Trophoblast cell (in vitro differentiated cells and primary cell): ENCODE measurements around the gene OR51E1.
A peak's percentile ranks its signal among the peaks of the same experiment; 100 is the strongest.

Experiments
- DNase-seq, 2 donors: peaks; one replicate each; pipeline ENCODE4 v3.0.0-alpha.2; 2016
- H2AFZ ChIP-seq: 2 replicates; pipeline ENCODE4 v1.6.1; 2013; ENCODE audit warnings: low read length, moderate library complexity, mild to moderate bottlenecking; ENCODE audit not compliant: insufficient read depth, poor library complexity
- H2AK5ac ChIP-seq: 2 replicates; pipeline ENCODE4 v1.6.1; 2013; ENCODE audit warnings: mild to moderate bottlenecking, low read length
- H2BK120ac ChIP-seq: 2 replicates; pipeline ENCODE4 v1.6.1; 2013; ENCODE audit warnings: low read length, mild to moderate bottlenecking, moderate library complexity; ENCODE audit not compliant: insufficient read depth, poor library complexity
- H2BK12ac ChIP-seq: 2 replicates; pipeline ENCODE4 v1.6.1; 2013; ENCODE audit warnings: mild to moderate bottlenecking, low read length, moderate library complexity
- H2BK5ac ChIP-seq: 2 replicates; pipeline ENCODE4 v1.6.1; 2013; ENCODE audit warnings: low read length, low read depth, moderate library complexity, mild to moderate bottlenecking; ENCODE audit not compliant: poor library complexity
- H3K14ac ChIP-seq: 2 replicates; pipeline ENCODE4 v1.6.1; 2013; ENCODE audit warnings: mild to moderate bottlenecking, low read length
- H3K18ac ChIP-seq: 2 replicates; pipeline ENCODE4 v1.6.1; 2013; ENCODE audit warnings: mild to moderate bottlenecking, low read length
- H3K23ac ChIP-seq: 2 replicates; pipeline ENCODE4 v1.6.1; 2013; ENCODE audit warnings: low read length
- H3K27ac ChIP-seq: 2 replicates; pipeline ENCODE4 v1.5.1; 2013; ENCODE audit warnings: low read depth, mild to moderate bottlenecking, inconsistent platforms, low read length, moderate library complexity
- H3K27me3 ChIP-seq: 2 replicates; pipeline ENCODE4 v1.6.1; 2013; ENCODE audit warnings: inconsistent platforms, mild to moderate bottlenecking, low read length, moderate library complexity; ENCODE audit not compliant: insufficient read depth
- H3K36me3 ChIP-seq, 2 experiments: 1 replicate in 1 of 2; 2 replicates in 1 of 2; pipeline ENCODE4 v1.6.1; 2013; ENCODE audit warnings: low read length in 2 of 2, mild to moderate bottlenecking in 2 of 2, moderate library complexity in 1 of 2; ENCODE audit not compliant: insufficient read depth in 2 of 2, control insufficient read depth in 1 of 2
- H3K4ac ChIP-seq: 2 replicates; pipeline ENCODE4 v1.6.1; 2013; ENCODE audit warnings: low read depth, mild to moderate bottlenecking, low read length, moderate library complexity
- H3K4me1 ChIP-seq, 2 experiments: 1 replicate in 1 of 2; 2 replicates in 1 of 2; pipeline ENCODE4 v1.6.1; 2013; ENCODE audit warnings: low read length in 2 of 2, mild to moderate bottlenecking in 2 of 2, moderate library complexity in 1 of 2; ENCODE audit not compliant: insufficient read depth in 2 of 2, control insufficient read depth in 1 of 2
- H3K4me2 ChIP-seq: 2 replicates; pipeline ENCODE4 v1.6.1; 2013; ENCODE audit warnings: inconsistent platforms, mild to moderate bottlenecking, low read length, moderate library complexity
- H3K4me3 ChIP-seq: 2 replicates; pipeline ENCODE4 v1.5.1; 2013; ENCODE audit warnings: mild to moderate bottlenecking, low read depth, low read length, inconsistent platforms
- H3K79me1 ChIP-seq: one replicate; pipeline ENCODE4 v1.6.1; 2013; ENCODE audit warnings: low read length
- H3K79me2 ChIP-seq: 2 replicates; pipeline ENCODE4 v1.6.1; 2013; ENCODE audit warnings: low read length, mild to moderate bottlenecking; ENCODE audit not compliant: control insufficient read depth, insufficient read depth, poor library complexity
- H3K9ac ChIP-seq: 2 replicates; pipeline ENCODE4 v1.6.1; 2013; ENCODE audit warnings: mild to moderate bottlenecking, low read length
- H3K9me3 ChIP-seq: 2 replicates; pipeline ENCODE4 v1.6.1; 2013; ENCODE audit warnings: low read depth, mild to moderate bottlenecking, control low read depth, inconsistent platforms, low read length; ENCODE audit not compliant: insufficient read depth
- H4K12ac ChIP-seq: 2 replicates; pipeline ENCODE4 v1.6.1; 2013; ENCODE audit warnings: low read depth, mild to moderate bottlenecking, low read length, moderate library complexity
- H4K8ac ChIP-seq: 2 replicates; pipeline ENCODE4 v1.6.1; 2013; ENCODE audit warnings: low read depth, mild to moderate bottlenecking, low read length, moderate library complexity
- H4K91ac ChIP-seq: one replicate; pipeline ENCODE4 v1.6.1; 2013; ENCODE audit warnings: low read depth, mild to moderate bottlenecking, low read length, moderate library complexity
- WGBS: extraction: QIAGEN DNeasy Blood & Tissue Kit; methylation state at CpG from one replicate; pipeline ENCODE4 v1.1.7; 2013; ENCODE audit warnings: missing lambda C conversion rate; ENCODE audit not compliant: insufficient read length, insufficient coverage; ENCODE audit errors: extremely low coverage; 5-methylcytosine and 5-hydroxymethylcytosine counted together

OR51E1 gene

GRCh38 chr11:4664786-4665185, 21.0 kb downstream of the OR51E1 start:
- H3K14ac ChIP-seq, result no peak overlapping the region
- H3K9me3 ChIP-seq, result peaks cover 2% of the 10 kb centered on the region
- no peak overlapping the region for H4K8ac ChIP-seq
- H3K79me2 ChIP-seq, result no peaks in the 10 kb centered on the region
- no peak overlapping the region for H4K12ac ChIP-seq
- H3K79me1 ChIP-seq, result no peaks in the 10 kb centered on the region
- no peak overlapping the region for H3K23ac ChIP-seq
- H3K27ac ChIP-seq, result no peak overlapping the region
- H3K36me3 ChIP-seq, result no peaks in the 10 kb centered on the region
- H3K4me3 ChIP-seq, result no peak overlapping the region
- H3K4me1 ChIP-seq, result no peaks in the 10 kb centered on the region
- no peak overlapping the region for H3K18ac ChIP-seq
- no peaks in the 10 kb centered on the region for H3K27me3 ChIP-seq
- no peak overlapping the region for H2AFZ ChIP-seq
- no peak overlapping the region for H2BK120ac ChIP-seq
- no peak overlapping the region for H3K4ac ChIP-seq
- no peak overlapping the region for H2AK5ac ChIP-seq
- no peak overlapping the region for H3K4me2 ChIP-seq
- no CpG with 5 or more reads among the region's 3 CpGs for WGBS
- no peak overlapping the region for H2BK12ac ChIP-seq
- no peak overlapping the region for H2BK5ac ChIP-seq
- no peak overlapping the region for H3K9ac ChIP-seq
- H4K91ac ChIP-seq, result no peak overlapping the region
- DNase-seq, result no peak

DNA sequence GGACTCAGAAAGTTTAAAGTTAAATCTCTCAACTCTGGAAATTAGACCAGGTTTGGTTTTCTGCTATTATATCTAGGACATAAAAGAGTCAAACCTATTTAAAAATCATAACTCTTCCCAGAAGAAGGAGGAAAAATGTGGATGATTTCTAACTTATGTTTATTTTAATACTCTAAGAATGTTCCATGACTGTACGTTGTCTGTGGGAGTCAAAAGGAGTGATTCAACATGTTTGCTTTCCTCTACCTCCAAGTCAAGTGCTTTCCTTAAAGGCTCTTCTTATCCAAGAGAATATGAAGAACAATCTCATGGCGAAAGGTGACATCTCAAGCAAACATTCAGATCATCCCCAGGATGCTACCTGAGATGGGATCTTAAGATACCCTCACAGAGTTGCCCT, 21.6 kb downstream of the OR51E1 start:
- Histone ChIP-seq H3K9ac (no peak overlapping the region), H3K36me3 (no peaks in the 10 kb centered on the region), H3K27ac (no peak overlapping the region), H3K9me3 (peaks cover 2% of the 10 kb centered on the region), H3K4me3 (no peak overlapping the region), H3K4ac (no peak overlapping the region), H4K12ac (no peak overlapping the region), H3K4me1 (no peaks in the 10 kb centered on the region), H3K79me2 (no peaks in the 10 kb centered on the region), H3K4me2 (no peak overlapping the region), H3K79me1 (no peaks in the 10 kb centered on the region), H2AFZ (no peak overlapping the region), H3K27me3 (no peaks in the 10 kb centered on the region), H4K8ac (no peak overlapping the region), H2BK5ac (no peak overlapping the region), H3K18ac (no peak overlapping the region), H3K14ac (no peak overlapping the region), H2BK12ac (no peak overlapping the region), H4K91ac (no peak overlapping the region), H3K23ac (no peak overlapping the region), H2AK5ac (no peak overlapping the region), H2BK120ac (no peak overlapping the region)
- WGBS, result no CpG with 5 or more reads among the region's 2 CpGs
- no peak for DNase-seq

GRCh38 chr11:4671741-4672140, 28.0 kb downstream of the OR51E1 start:
- WGBS, result no CpG with 5 or more reads among the region's 2 CpGs
- H3K23ac ChIP-seq, result no peak overlapping the region
- no peaks in the 10 kb centered on the region for H3K36me3 ChIP-seq
- H4K12ac ChIP-seq, result no peak overlapping the region
- no peak overlapping the region for H3K4me3 ChIP-seq
- no peak overlapping the region for H3K18ac ChIP-seq
- H2BK120ac ChIP-seq, result no peak overlapping the region
- H3K79me1 ChIP-seq, result no peaks in the 10 kb centered on the region
- no peak overlapping the region for H2AK5ac ChIP-seq
- H3K27ac ChIP-seq, result no peak overlapping the region
- H2AFZ ChIP-seq, result no peak overlapping the region
- no peak overlapping the region for H3K14ac ChIP-seq
- no peak overlapping the region for H2BK12ac ChIP-seq
- no peaks in the 10 kb centered on the region for H3K4me1 ChIP-seq
- no peaks in the 10 kb centered on the region for H3K9me3 ChIP-seq
- H3K4me2 ChIP-seq, result no peak overlapping the region
- no peak overlapping the region for H4K91ac ChIP-seq
- H3K4ac ChIP-seq, result no peak overlapping the region
- no peak overlapping the region for H2BK5ac ChIP-seq
- H3K79me2 ChIP-seq, result no peaks in the 10 kb centered on the region
- H3K9ac ChIP-seq, result no peak overlapping the region
- no peaks in the 10 kb centered on the region for H3K27me3 ChIP-seq
- no peak for DNase-seq
- H4K8ac ChIP-seq, result no peak overlapping the region

GRCh38 chr11:4672470-4672869, 28.7 kb downstream of the OR51E1 start:
- H3K27me3 ChIP-seq, result no peaks in the 10 kb centered on the region
- H4K12ac ChIP-seq, result no peak overlapping the region
- WGBS, result no CpG with 5 or more reads among the region's 3 CpGs
- no peak overlapping the region for H3K27ac ChIP-seq
- no peaks in the 10 kb centered on the region for H3K36me3 ChIP-seq
- no peak overlapping the region for H3K23ac ChIP-seq
- no peak overlapping the region for H2BK12ac ChIP-seq
- no peaks in the 10 kb centered on the region for H3K9me3 ChIP-seq
- no peak overlapping the region for H4K8ac ChIP-seq
- H3K79me1 ChIP-seq, result no peaks in the 10 kb centered on the region
- DNase-seq, result peak in 1 of 2 donors; percentile 6
- no peaks in the 10 kb centered on the region for H3K4me1 ChIP-seq
- no peaks in the 10 kb centered on the region for H3K79me2 ChIP-seq
- no peak overlapping the region for H3K9ac ChIP-seq
- H4K91ac ChIP-seq, result no peak overlapping the region
- no peak overlapping the region for H3K18ac ChIP-seq
- H3K4ac ChIP-seq, result no peak overlapping the region
- no peak overlapping the region for H2BK5ac ChIP-seq
- no peak overlapping the region for H3K4me2 ChIP-seq
- H3K14ac ChIP-seq, result no peak overlapping the region
- no peak overlapping the region for H3K4me3 ChIP-seq
- H2BK120ac ChIP-seq, result no peak overlapping the region
- H2AFZ ChIP-seq, result no peak overlapping the region
- H2AK5ac ChIP-seq, result no peak overlapping the region
